ENCODE measurements around the gene SLC19A3. TPM values are rescaled to one million over a fixed set of nuclear protein-coding genes. Genes with fewer than 3 reads are reported as not detected.

The SLC19A3 gene
- total and polyA plus RNA-seq, 2 experiments from 2014 or later = 3.5 to 9.1 TPM

DNA sequence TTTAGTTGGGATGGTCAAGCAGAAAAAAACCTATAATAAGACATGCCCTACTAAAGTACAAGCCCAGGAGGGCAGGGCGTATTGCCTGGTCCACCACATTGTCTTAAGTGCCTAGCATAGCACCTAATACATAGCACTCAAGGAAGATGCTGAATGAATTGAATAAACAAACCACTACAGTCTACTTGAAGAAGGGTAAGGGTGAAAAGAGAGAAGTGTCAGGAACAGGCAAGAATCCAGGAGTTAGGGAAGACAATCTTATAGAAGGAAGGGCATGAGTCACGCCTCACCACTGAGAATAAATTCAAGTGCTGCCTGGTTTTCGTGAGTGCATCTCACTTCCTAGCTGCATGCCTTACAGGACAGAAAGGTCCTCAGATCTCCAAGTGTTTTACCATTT is 13.9 kb downstream of the SLC19A3 start:
- TF ChIP-seq, protein P1, sequence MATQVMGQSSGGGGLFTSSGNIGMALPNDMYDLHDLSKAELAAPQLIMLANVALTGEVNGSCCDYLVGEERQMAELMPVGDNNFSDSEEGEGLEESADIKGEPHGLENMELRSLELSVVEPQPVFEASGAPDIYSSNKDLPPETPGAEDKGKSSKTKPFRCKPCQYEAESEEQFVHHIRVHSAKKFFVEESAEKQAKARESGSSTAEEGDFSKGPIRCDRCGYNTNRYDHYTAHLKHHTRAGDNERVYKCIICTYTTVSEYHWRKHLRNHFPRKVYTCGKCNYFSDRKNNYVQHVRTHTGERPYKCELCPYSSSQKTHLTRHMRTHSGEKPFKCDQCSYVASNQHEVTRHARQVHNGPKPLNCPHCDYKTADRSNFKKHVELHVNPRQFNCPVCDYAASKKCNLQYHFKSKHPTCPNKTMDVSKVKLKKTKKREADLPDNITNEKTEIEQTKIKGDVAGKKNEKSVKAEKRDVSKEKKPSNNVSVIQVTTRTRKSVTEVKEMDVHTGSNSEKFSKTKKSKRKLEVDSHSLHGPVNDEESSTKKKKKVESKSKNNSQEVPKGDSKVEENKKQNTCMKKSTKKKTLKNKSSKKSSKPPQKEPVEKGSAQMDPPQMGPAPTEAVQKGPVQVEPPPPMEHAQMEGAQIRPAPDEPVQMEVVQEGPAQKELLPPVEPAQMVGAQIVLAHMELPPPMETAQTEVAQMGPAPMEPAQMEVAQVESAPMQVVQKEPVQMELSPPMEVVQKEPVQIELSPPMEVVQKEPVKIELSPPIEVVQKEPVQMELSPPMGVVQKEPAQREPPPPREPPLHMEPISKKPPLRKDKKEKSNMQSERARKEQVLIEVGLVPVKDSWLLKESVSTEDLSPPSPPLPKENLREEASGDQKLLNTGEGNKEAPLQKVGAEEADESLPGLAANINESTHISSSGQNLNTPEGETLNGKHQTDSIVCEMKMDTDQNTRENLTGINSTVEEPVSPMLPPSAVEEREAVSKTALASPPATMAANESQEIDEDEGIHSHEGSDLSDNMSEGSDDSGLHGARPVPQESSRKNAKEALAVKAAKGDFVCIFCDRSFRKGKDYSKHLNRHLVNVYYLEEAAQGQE (IDR thresholded peaks at IDR 0.05; ENCODE audit: unreplicated experiment) = no peak
- TF ChIP-seq, protein P2, sequence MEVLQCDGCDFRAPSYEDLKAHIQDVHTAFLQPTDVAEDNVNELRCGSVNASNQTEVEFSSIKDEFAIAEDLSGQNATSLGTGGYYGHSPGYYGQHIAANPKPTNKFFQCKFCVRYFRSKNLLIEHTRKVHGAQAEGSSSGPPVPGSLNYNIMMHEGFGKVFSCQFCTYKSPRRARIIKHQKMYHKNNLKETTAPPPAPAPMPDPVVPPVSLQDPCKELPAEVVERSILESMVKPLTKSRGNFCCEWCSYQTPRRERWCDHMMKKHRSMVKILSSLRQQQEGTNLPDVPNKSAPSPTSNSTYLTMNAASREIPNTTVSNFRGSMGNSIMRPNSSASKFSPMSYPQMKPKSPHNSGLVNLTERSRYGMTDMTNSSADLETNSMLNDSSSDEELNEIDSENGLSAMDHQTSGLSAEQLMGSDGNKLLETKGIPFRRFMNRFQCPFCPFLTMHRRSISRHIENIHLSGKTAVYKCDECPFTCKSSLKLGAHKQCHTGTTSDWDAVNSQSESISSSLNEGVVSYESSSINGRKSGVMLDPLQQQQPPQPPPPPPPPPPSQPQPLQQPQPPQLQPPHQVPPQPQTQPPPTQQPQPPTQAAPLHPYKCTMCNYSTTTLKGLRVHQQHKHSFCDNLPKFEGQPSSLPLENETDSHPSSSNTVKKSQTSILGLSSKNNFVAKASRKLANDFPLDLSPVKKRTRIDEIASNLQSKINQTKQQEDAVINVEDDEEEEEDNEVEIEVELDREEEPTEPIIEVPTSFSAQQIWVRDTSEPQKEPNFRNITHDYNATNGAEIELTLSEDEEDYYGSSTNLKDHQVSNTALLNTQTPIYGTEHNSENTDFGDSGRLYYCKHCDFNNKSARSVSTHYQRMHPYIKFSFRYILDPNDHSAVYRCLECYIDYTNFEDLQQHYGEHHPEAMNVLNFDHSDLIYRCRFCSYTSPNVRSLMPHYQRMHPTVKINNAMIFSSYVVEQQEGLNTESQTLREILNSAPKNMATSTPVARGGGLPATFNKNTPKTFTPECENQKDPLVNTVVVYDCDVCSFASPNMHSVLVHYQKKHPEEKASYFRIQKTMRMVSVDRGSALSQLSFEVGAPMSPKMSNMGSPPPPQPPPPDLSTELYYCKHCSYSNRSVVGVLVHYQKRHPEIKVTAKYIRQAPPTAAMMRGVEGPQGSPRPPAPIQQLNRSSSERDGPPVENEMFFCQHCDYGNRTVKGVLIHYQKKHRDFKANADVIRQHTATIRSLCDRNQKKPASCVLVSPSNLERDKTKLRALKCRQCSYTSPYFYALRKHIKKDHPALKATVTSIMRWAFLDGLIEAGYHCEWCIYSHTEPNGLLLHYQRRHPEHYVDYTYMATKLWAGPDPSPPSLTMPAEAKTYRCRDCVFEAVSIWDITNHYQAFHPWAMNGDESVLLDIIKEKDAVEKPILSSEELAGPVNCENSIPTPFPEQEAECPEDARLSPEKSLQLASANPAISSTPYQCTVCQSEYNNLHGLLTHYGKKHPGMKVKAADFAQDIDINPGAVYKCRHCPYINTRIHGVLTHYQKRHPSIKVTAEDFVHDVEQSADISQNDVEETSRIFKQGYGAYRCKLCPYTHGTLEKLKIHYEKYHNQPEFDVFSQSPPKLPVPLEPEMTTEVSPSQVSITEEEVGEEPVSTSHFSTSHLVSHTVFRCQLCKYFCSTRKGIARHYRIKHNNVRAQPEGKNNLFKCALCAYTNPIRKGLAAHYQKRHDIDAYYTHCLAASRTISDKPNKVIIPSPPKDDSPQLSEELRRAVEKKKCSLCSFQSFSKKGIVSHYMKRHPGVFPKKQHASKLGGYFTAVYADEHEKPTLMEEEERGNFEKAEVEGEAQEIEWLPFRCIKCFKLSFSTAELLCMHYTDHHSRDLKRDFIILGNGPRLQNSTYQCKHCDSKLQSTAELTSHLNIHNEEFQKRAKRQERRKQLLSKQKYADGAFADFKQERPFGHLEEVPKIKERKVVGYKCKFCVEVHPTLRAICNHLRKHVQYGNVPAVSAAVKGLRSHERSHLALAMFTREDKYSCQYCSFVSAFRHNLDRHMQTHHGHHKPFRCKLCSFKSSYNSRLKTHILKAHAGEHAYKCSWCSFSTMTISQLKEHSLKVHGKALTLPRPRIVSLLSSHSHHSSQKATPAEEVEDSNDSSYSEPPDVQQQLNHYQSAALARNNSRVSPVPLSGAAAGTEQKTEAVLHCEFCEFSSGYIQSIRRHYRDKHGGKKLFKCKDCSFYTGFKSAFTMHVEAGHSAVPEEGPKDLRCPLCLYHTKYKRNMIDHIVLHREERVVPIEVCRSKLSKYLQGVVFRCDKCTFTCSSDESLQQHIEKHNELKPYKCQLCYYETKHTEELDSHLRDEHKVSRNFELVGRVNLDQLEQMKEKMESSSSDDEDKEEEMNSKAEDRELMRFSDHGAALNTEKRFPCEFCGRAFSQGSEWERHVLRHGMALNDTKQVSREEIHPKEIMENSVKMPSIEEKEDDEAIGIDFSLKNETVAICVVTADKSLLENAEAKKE (CRISPR knock-in tag; IDR thresholded peaks at IDR 0.05) = no peak
- TF ChIP-seq, protein P3, sequence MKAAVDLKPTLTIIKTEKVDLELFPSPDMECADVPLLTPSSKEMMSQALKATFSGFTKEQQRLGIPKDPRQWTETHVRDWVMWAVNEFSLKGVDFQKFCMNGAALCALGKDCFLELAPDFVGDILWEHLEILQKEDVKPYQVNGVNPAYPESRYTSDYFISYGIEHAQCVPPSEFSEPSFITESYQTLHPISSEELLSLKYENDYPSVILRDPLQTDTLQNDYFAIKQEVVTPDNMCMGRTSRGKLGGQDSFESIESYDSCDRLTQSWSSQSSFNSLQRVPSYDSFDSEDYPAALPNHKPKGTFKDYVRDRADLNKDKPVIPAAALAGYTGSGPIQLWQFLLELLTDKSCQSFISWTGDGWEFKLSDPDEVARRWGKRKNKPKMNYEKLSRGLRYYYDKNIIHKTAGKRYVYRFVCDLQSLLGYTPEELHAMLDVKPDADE (IDR thresholded peaks at IDR 0.05) = no peak
- TF ChIP-seq, protein P4, sequence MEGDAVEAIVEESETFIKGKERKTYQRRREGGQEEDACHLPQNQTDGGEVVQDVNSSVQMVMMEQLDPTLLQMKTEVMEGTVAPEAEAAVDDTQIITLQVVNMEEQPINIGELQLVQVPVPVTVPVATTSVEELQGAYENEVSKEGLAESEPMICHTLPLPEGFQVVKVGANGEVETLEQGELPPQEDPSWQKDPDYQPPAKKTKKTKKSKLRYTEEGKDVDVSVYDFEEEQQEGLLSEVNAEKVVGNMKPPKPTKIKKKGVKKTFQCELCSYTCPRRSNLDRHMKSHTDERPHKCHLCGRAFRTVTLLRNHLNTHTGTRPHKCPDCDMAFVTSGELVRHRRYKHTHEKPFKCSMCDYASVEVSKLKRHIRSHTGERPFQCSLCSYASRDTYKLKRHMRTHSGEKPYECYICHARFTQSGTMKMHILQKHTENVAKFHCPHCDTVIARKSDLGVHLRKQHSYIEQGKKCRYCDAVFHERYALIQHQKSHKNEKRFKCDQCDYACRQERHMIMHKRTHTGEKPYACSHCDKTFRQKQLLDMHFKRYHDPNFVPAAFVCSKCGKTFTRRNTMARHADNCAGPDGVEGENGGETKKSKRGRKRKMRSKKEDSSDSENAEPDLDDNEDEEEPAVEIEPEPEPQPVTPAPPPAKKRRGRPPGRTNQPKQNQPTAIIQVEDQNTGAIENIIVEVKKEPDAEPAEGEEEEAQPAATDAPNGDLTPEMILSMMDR (conservative IDR thresholded peaks at IDR 0.05; ENCODE audit: low read depth in 2 of 2) = no peak
- TF ChIP-seq STAT1 (IDR thresholded peaks at IDR 0.05; ENCODE audit: unreplicated experiment) = no peak
- no peak for TF ChIP-seq JUNB (IDR thresholded peaks at IDR 0.05; ENCODE audit: unreplicated experiment)
- no peak for TF ChIP-seq CREB1 (CRISPR knock-in tag; IDR thresholded peaks at IDR 0.05; ENCODE audit: low read depth)
- no peak for TF ChIP-seq POLR2AphosphoS5 (IDR thresholded peaks at IDR 0.05; ENCODE audit: low read depth)
- no peak for TF ChIP-seq ZNF114 (CRISPR knock-in tag; IDR thresholded peaks at IDR 0.05)
- TF ChIP-seq ZNF331 (CRISPR knock-in tag; IDR thresholded peaks at IDR 0.05; ENCODE audit: low read depth) = no peak
- Histone ChIP-seq H3K27ac (ENCODE audit: low read depth) (no peak overlapping the region), H3K36me3 (ENCODE audit: insufficient read depth) (no peaks in the 10 kb centered on the region), H2AFZ (no peak overlapping the region), H3K9me2 (ENCODE audit: insufficient read depth) (no peaks in the 10 kb centered on the region), H4K20me1 (replicated peaks; ENCODE audit: insufficient read depth) (no peaks in the 10 kb centered on the region), H3K4me2 (no peak overlapping the region), H3K27me3 (ENCODE audit: insufficient read depth) (no peaks in the 10 kb centered on the region), H3K4me3 (no peak overlapping the region), H3K79me2 (replicated peaks; ENCODE audit: insufficient read depth) (no peaks in the 10 kb centered on the region), H3K4me1 (ENCODE audit: insufficient read depth) (peaks cover 6% of the 10 kb centered on the region; the same call in 1 of the 2 replicates), H3F3A (replicated peaks; ENCODE audit: low read depth) (no peaks in the 10 kb centered on the region)
- H3K4me1 Mint-ChIP-seq = no peaks in the 10 kb centered on the region
- no peak for ATAC-seq
- no peaks in the 10 kb centered on the region for H3K9me3 Mint-ChIP-seq
- H3K36me3 Mint-ChIP-seq (ENCODE audit: low read depth) = peaks cover 13% of the 10 kb centered on the region; the same call in 2 of the 3 replicates
- peaks cover 2% of the 10 kb centered on the region for H3K27me3 Mint-ChIP-seq (ENCODE audit: insufficient read depth, low read depth, poor library complexity)
- H3K27ac Mint-ChIP-seq = no peak overlapping the region
- DNase-seq (ENCODE audit: low spot score) = no peak
- H3K4me3 Mint-ChIP-seq = no peak overlapping the region
